Right cardiac atrium (tissue), 5 donors: ENCODE measurements around the gene THSD7B. TPM values are rescaled to one million over a fixed set of nuclear protein-coding genes. Genes with fewer than 3 reads are reported as not detected.

Source experiments
- ATAC-seq, 2 donors: fragments of 200-7000 bp; cut with Tn5 transposase; one replicate each; pipeline versions ENCODE4 v1.8.0 to v1.9.1; 2020; ENCODE audit warnings: moderate library complexity in 2 of 2, mild to moderate bottlenecking in 1 of 2
- DNase-seq, 3 donors: peaks; one replicate each; pipeline ENCODE4 v3.0.0-alpha.2; 2020
- H3K27ac ChIP-seq: one replicate; pipeline ENCODE4 v1.5.1; 2013; ENCODE audit warnings: mild to moderate bottlenecking, low read length, control low read depth, moderate library complexity
- H3K27me3 ChIP-seq: one replicate; pipeline ENCODE4 v1.6.1; 2013; ENCODE audit not compliant: control insufficient read depth, insufficient read depth
- H3K4me1 ChIP-seq: one replicate; pipeline ENCODE4 v1.6.1; 2013; ENCODE audit warnings: low read length; ENCODE audit not compliant: control insufficient read depth, insufficient read depth
- H3K4me3 ChIP-seq: one replicate; pipeline ENCODE4 v1.5.1; 2013; ENCODE audit warnings: low read length, control low read depth
- H3K9me3 ChIP-seq: one replicate; pipeline ENCODE4 v1.6.1; 2013; ENCODE audit warnings: low read length; ENCODE audit not compliant: control insufficient read depth
- WGBS: extraction: QIAGEN DNeasy Blood & Tissue Kit; methylation state at CpG from one replicate; pipeline ENCODE4 v1.1.7; 2013; 5-methylcytosine and 5-hydroxymethylcytosine counted together
- intact Hi-C, 4 donors: fragments of 100-400 bp; cut with DNase I; formaldehyde crosslinking; loops; one replicate each; pipeline versions ENCODE4 v1.11.0 to v1.14.0; 2022 to 2023
- polyA plus RNA-seq: library from polyadenylated mRNA; stranded (reverse); fragments of 200-250 nt; gene quantifications from one replicate; pipeline ENCODE4 v1.2.3, GENCODE V29; 2013
- total RNA-seq, 4 donors: library from RNA; stranded (reverse); fragmentation: NEBNext Ultra II Directional; extraction: Animal tissue kit (Norgen Biotek cat#: 25700); gene quantifications; one replicate each; pipeline ENCODE4 v1.2.1, GENCODE V29; 2021
- donor health status: healthy with polysubstance abuse.
- donor health status: DM: no; HTN: yes; CAD: no.
- donor health status: DM: no; HTN: no; CAD: no.
- donor health status: DM: no; HTN: yes; CAD: no; lungs with severe emphysema.
- donor health status: DM: yes; HTN: yes; CAD: no.

THSD7B gene
- total and polyA plus RNA-seq, 5 donors, result 0.14 to 0.76 (median 0.19) TPM

- WGBS, result under 1% methylated on average over 17 of the region's 17 CpGs
- intact Hi-C loops, result no loop called here
- Histone ChIP-seq H3K27ac (no peak overlapping the region), H3K9me3 (no peaks in the 10 kb centered on the region), H3K4me3 (peak overlapping the region; percentile 62), H3K27me3 (no peaks in the 10 kb centered on the region), H3K4me1 (no peaks in the 10 kb centered on the region)
- DNase-seq (peak in 1 of 3 donors; percentile 32), ATAC-seq (peak; percentile 29 to 34)
These were observed 694 bp downstream of the THSD7B start for GRCh38 chr2:136766073-136766404.

DNA sequence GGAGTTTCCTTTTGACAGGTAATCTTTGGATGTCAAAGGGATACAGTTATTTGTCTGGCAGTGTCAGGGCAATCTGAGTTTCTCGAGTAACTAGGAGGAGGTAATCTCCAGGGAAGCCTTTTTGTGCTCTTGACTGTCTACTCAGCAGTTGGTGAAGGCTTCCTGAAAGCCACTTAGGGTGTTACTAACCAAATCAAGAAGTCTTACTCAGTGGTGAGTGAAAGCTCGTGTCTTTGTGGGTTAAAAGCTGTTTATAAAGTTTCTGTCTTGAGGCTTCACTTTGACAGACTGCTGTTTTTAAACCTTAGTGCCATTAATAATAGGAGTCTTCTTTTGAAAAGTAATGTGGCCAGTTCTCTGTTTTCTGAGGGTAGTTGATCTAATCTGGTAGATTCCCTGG lies 1.7 kb downstream of the THSD7B start:
- DNase-seq (no peak), ATAC-seq (no peak)
- Histone ChIP-seq H3K27me3 (no peaks in the 10 kb centered on the region), H3K9me3 (no peaks in the 10 kb centered on the region), H3K4me1 (no peaks in the 10 kb centered on the region), H3K27ac (no peak overlapping the region), H3K4me3 (no peak overlapping the region)
- intact Hi-C loops, result no loop called here
- WGBS, result 20% methylated on average over 2 of the region's 2 CpGs

DNA sequence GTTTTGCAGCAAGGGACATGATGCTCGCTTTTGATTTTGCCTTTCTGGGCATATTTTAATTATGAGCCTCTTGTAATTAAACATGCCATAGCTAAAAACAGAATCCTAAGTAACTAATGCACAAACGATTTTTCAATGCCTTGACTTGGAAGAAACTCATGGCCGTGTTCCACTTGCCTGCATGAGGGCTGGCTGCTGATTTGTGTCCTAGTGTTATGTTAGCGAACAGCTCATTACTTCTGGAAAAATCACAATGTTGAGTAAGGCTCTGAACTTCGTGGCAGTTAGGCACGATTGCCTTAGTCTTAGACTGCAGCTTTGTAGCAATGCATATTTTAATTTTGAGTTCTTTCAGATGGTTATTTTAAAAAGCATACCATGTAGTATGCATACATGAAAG lies 4.5 kb downstream of the THSD7B start:
- intact Hi-C loops, result no loop called here
- no peaks in the 10 kb centered on the region for H3K4me1 ChIP-seq
- H3K27me3 ChIP-seq, result no peaks in the 10 kb centered on the region
- H3K9me3 ChIP-seq, result no peaks in the 10 kb centered on the region
- ATAC-seq (no peak), DNase-seq (no peak)
- 74% methylated on average over 6 of the region's 6 CpGs for WGBS
- no peak overlapping the region for H3K27ac ChIP-seq
- no peak overlapping the region for H3K4me3 ChIP-seq

- H3K4me3 ChIP-seq, result no peak overlapping the region
- H3K27me3 ChIP-seq, result no peaks in the 10 kb centered on the region
- no peaks in the 10 kb centered on the region for H3K4me1 ChIP-seq
- DNase-seq (no peak), ATAC-seq (no peak)
- WGBS, result 78% methylated on average over 1 of the region's 1 CpG
- no peak overlapping the region for H3K27ac ChIP-seq
- H3K9me3 ChIP-seq, result no peaks in the 10 kb centered on the region
- intact Hi-C loops, result no loop called here
These were observed 5.0 kb downstream of the THSD7B start for GRCh38 chr2:136770384-136770783.

DNA sequence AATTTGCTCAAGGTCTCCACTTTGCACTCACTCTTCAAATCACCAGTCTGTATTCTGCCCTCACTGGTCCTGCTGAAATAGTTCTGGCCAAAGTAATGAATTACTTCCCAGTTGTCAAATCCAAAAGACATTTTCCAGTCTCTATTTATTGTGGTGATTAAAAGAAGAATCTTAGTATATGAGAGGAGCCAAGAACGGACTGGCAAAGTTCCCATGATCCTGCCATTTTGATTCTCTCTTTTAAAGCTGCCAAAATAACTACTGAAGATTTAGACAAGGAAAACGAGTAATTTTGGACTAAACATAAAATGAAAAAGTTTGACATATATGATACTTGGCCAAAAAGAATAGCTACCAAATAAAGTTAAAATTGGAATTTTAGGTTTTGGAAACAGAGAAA lies 12.0 kb downstream of the THSD7B start:
- H3K9me3 ChIP-seq, result no peaks in the 10 kb centered on the region
- intact Hi-C loops, result no loop called here
- no peaks in the 10 kb centered on the region for H3K4me1 ChIP-seq
- H3K27ac ChIP-seq, result no peak overlapping the region
- WGBS, result 43% methylated on average over 2 of the region's 2 CpGs
- no peak for DNase-seq
- ATAC-seq, result no peak
- H3K27me3 ChIP-seq, result peaks cover 3% of the 10 kb centered on the region
- no peak overlapping the region for H3K4me3 ChIP-seq

- no peaks in the 10 kb centered on the region for H3K4me1 ChIP-seq
- WGBS, result 56% methylated on average over 4 of the region's 4 CpGs
- intact Hi-C loops, result no loop called here
- H3K27ac ChIP-seq, result no peak overlapping the region
- no peak overlapping the region for H3K4me3 ChIP-seq
- no peak for ATAC-seq
- DNase-seq, result no peak
- H3K27me3 ChIP-seq, result peaks cover 3% of the 10 kb centered on the region
- no peaks in the 10 kb centered on the region for H3K9me3 ChIP-seq
These were observed 18.5 kb downstream of the THSD7B start for GRCh38 chr2:136783856-136784255.

DNA sequence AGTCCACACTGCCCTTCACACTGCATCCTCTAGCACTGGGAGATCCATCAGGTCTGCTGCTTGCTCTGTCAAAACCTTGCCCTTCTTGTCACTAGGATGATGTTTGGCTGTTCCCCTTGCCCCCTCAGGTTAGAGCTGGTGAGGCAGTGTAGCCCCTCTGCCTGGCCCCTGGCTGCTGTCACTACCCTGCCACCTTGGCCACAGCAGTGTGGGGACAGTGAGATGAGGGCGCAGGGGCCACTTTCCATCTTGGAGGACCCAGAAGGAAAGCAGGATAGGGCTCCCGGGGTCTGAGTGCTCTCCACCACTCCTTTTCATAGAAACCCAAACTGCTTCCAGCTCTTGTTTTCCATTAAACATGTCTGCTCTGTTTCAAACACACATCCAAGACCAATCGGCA lies 19.9 kb downstream of the THSD7B start:
- WGBS, result 91% methylated on average over 3 of the region's 3 CpGs
- Histone ChIP-seq H3K9me3 (no peaks in the 10 kb centered on the region), H3K27ac (no peak overlapping the region), H3K27me3 (peaks cover 3% of the 10 kb centered on the region), H3K4me3 (no peak overlapping the region), H3K4me1 (no peaks in the 10 kb centered on the region)
- DNase-seq (no peak), ATAC-seq (no peak)
- intact Hi-C loops, result no loop called here

DNA sequence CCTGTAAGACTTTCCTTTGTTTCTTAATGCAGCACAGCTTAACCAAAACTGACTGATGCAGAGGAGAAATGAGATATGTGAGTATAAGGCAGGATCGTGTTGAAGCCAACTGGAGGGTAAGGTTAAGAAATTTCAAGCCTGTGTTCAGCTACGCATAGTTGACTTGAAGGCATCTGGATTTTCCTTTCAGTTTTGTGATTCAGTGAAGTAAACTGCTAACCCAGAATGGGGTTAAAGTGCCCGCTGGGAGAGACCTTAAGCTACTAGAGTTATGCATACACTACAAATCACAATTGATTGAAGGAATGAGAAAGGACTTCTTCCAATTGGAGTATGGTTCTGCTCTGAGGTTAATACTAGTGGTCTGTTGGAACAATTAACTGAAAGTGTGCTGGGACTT lies 22.6 kb downstream of the THSD7B start:
- H3K4me1 ChIP-seq, result no peaks in the 10 kb centered on the region
- no peak for DNase-seq
- H3K9me3 ChIP-seq, result no peaks in the 10 kb centered on the region
- 85% methylated on average over 3 of the region's 3 CpGs for WGBS
- H3K27me3 ChIP-seq, result no peaks in the 10 kb centered on the region
- H3K27ac ChIP-seq, result no peak overlapping the region
- no peak overlapping the region for H3K4me3 ChIP-seq
- intact Hi-C loops, result no loop called here
- no peak for ATAC-seq

GRCh38 chr2:136796339-136796738 lies 31.0 kb downstream of the THSD7B start:
- Histone ChIP-seq H3K9me3 (no peaks in the 10 kb centered on the region), H3K4me3 (no peak overlapping the region), H3K4me1 (no peaks in the 10 kb centered on the region), H3K27ac (no peak overlapping the region), H3K27me3 (no peaks in the 10 kb centered on the region)
- ATAC-seq, result no peak
- WGBS, result 76% methylated on average over 4 of the region's 4 CpGs
- intact Hi-C loops, result no loop called here
- DNase-seq, result no peak

DNA sequence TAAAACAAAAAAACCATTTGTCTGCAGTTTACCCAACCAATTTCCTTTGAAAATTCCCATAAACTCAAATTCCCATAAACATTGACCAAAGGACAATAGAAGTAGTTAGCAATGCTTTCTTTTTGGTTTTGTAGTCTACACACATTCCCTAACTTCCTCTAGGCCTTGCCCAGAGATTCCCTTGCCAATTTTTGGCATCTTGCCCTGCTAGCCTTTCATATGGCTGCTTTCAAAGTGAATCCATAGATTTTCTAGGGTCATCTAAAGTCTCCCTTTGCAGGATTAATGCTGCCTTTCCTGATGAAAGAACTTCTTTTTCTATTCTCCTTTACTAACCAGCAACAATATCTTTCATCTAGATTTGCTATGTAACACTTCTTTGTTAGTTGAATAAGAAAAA lies 33.4 kb downstream of the THSD7B start:
- no peak for DNase-seq
- Histone ChIP-seq H3K9me3 (no peaks in the 10 kb centered on the region), H3K4me1 (no peaks in the 10 kb centered on the region), H3K27ac (no peak overlapping the region), H3K27me3 (no peaks in the 10 kb centered on the region), H3K4me3 (no peak overlapping the region)
- no peak for ATAC-seq
- intact Hi-C loops, result no loop called here

- DNase-seq, result no peak
- 85% methylated on average over 4 of the region's 4 CpGs for WGBS
- intact Hi-C loops, result no loop called here
- H3K4me1 ChIP-seq, result no peaks in the 10 kb centered on the region
- no peak overlapping the region for H3K27ac ChIP-seq
- ATAC-seq, result no peak
- H3K4me3 ChIP-seq, result no peak overlapping the region
- H3K27me3 ChIP-seq, result no peaks in the 10 kb centered on the region
- H3K9me3 ChIP-seq, result no peaks in the 10 kb centered on the region
These were observed 36.3 kb downstream of the THSD7B start for GRCh38 chr2:136801661-136802060.

DNA sequence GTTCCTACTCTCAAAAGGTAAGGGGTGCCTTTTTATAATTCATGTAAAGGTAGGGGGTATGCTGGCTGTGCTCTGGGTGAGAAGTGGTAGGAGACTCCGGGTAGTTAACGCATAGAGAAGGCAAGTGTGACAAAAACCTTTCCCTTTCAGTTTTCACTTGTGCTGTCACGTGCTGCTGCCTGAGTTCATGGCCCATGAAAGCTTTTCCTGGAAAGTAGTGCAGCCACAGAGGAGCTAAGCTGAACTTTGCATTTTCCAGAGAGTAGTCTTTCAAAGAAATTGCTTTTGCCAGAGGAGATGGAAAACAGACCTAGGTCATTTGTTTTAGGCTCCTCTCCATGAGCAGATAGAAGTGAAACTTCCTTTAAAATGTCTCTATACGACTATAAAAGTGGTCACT lies 44.7 kb downstream of the THSD7B start:
- intact Hi-C loops, result no loop called here
- Histone ChIP-seq H3K27ac (no peak overlapping the region), H3K4me1 (no peaks in the 10 kb centered on the region), H3K27me3 (no peaks in the 10 kb centered on the region), H3K4me3 (no peak overlapping the region), H3K9me3 (no peaks in the 10 kb centered on the region)
- ATAC-seq (no peak), DNase-seq (no peak)
- 44% methylated on average over 4 of the region's 4 CpGs for WGBS
